K562 (cell line): ENCODE measurements around the gene GNAI3. TPM values are rescaled to one million over a fixed set of nuclear protein-coding genes. Genes with fewer than 3 reads are reported as not detected.

Experiments
- ATAC-seq: fragments of 200-7000 bp; cut with Tn5 transposase; 3 replicates; pipeline ENCODE4 v1.9.1; 2020; ENCODE audit warnings: moderate library complexity
- BruUV-seq: library from RNA; stranded (reverse); fragments of 400-500 nt; replicated peaks from 2 replicates; lab custom pipeline; 2021; lab: Mats Ljungman, UMichigan
- CTCF ChIA-PET: fragments of 300-600 bp; formaldehyde crosslinking; extraction: SDS; loops from one replicate; lab custom pipeline; 2021; ENCODE audit warnings: low intra/inter-chr PET ratio; lab: Yijun Ruan, JAX
- POLR2A ChIA-PET: fragments of 300-600, 350-650 bp; sonication (Branson Sonifier 250); formaldehyde crosslinking; extraction: SDS; loops from one replicate; lab custom pipeline; 2021; ENCODE audit warnings: antibody characterized with exemption, inconsistent platforms; lab: Yijun Ruan, JAX
- DNase-seq, 4 experiments: peaks; one replicate each; pipeline versions ENCODE4 v3.0.0 to v3.0.0-alpha.2; 2011 to 2018; ENCODE audit warnings: low spot score in 3 of 4, mixed read lengths in 3 of 4; ENCODE audit errors: extremely low read depth in 1 of 4
- FAIRE-seq: peaks from 2 replicates; lab custom pipeline; 2011; peaks lifted over from hg19 to GRCh38; lab: Jason Lieb, UNC
- H2AFZ ChIP-seq: 2 replicates; pipeline ENCODE4 v1.6.0; 2011; ENCODE audit warnings: low read depth, low read length, control low read depth, inconsistent platforms
- H3K27ac ChIP-seq: fragments of 200-600 bp; 3 replicates; pipeline ENCODE4 v1.8.0; 2011; ENCODE audit warnings: low read depth, mild to moderate bottlenecking, control low read depth, inconsistent platforms, low read length, moderate library complexity, mixed read lengths; ENCODE audit errors: extremely low read depth
- H3K27me3 ChIP-seq, 2 experiments: fragments of 300-600 bp in 1 of 2; 2 replicates in 1 of 2; 3 replicates in 1 of 2; pipeline versions ENCODE4 v1.6.0 to v1.8.0; 2011; ENCODE audit warnings: inconsistent platforms in 2 of 2, low read length in 2 of 2, mild to moderate bottlenecking in 1 of 2, mixed read lengths in 1 of 2, moderate library complexity in 1 of 2; ENCODE audit not compliant: control insufficient read depth in 2 of 2, insufficient read depth in 2 of 2
- H3K36me3 ChIP-seq: fragments of 300-600 bp; 3 replicates; pipeline ENCODE4 v1.8.0; 2011; ENCODE audit warnings: mild to moderate bottlenecking, low read length, inconsistent platforms; ENCODE audit not compliant: control insufficient read depth, insufficient read depth
- H3K4me1 ChIP-seq, 2 experiments: fragments of 200-600 bp in 1 of 2; replicated peaks in 1 of 2; 2 replicates in 1 of 2; 3 replicates in 1 of 2; pipeline versions ENCODE4 v1.5.1 to v1.8.0; 2011; ENCODE audit warnings: inconsistent platforms in 2 of 2, low read length in 2 of 2, mild to moderate bottlenecking in 1 of 2, mixed read lengths in 1 of 2, moderate library complexity in 1 of 2; ENCODE audit not compliant: control insufficient read depth in 2 of 2, insufficient read depth in 2 of 2
- H3K4me2 ChIP-seq: 2 replicates; pipeline ENCODE4 v1.6.1; 2011; ENCODE audit warnings: low read length, control low read depth, inconsistent platforms, mixed read lengths; ENCODE audit not compliant: insufficient read depth
- H3K4me3 ChIP-seq: fragments of 200-600 bp; sonication (generic), shearing (Covaris generic); 2 replicates; pipeline ENCODE4 v1.5.1; 2016; ENCODE audit warnings: control low read depth, inconsistent platforms
- H3K79me2 ChIP-seq: fragments of 200-600 bp; 3 replicates; pipeline ENCODE4 v1.8.0; 2011; ENCODE audit warnings: low read length, inconsistent platforms; ENCODE audit not compliant: control insufficient read depth, insufficient read depth
- H3K9ac ChIP-seq, 2 experiments: 2 replicates each; pipeline versions ENCODE4 v1.6.0 to v1.6.1; 2011; ENCODE audit warnings: low read depth in 2 of 2, low read length in 2 of 2, control low read depth in 1 of 2, inconsistent platforms in 1 of 2, mild to moderate bottlenecking in 1 of 2, mixed read lengths in 1 of 2; ENCODE audit not compliant: insufficient read depth in 1 of 2
- H3K9me1 ChIP-seq: one replicate; pipeline ENCODE4 v1.6.0; 2011; ENCODE audit warnings: inconsistent platforms, mild to moderate bottlenecking, low read length, moderate library complexity; ENCODE audit not compliant: control insufficient read depth, insufficient read depth
- H3K9me3 ChIP-seq: replicated peaks from 2 replicates; pipeline ENCODE4 v1.5.1; 2011; ENCODE audit warnings: low read depth, low read length, inconsistent platforms; ENCODE audit not compliant: control insufficient read depth, insufficient read depth
- H4K20me1 ChIP-seq: replicated peaks from 2 replicates; pipeline ENCODE4 v1.6.1; 2011; ENCODE audit warnings: low read length, inconsistent platforms, mixed read lengths; ENCODE audit not compliant: control insufficient read depth, insufficient read depth
- RBFOX2 ChIP-seq: fragments of 200-400 bp; formaldehyde crosslinking; IDR thresholded peaks from 2 replicates; pipeline ENCODE4 v1.6.1; 2017; ENCODE audit warnings: low read depth, mild to moderate bottlenecking, low read length, moderate library complexity
- ZNF449 ChIP-seq: fragments of 250-450 bp; sonication (Bioruptor Pico); IDR thresholded peaks from 2 replicates; pipeline ENCODE4 v1.8.0; 2022; ENCODE audit warnings: moderate library complexity, mild to moderate bottlenecking, inconsistent platforms
- WGBS: fragments of 100-300 bp; shearing (Covaris generic); methylation state at CpG from one replicate; pipeline ENCODE4 v1.1.6; 2016; ENCODE audit warnings: low coverage, mixed read lengths; ENCODE audit not compliant: insufficient coverage; ENCODE audit errors: missing lambda C conversion rate; 5-methylcytosine and 5-hydroxymethylcytosine counted together
- in situ Hi-C: fragments of 300-500 bp; cut with MboI; formaldehyde crosslinking; loops from 4 replicates; pipeline ENCODE4 v1.15.0; 2018; ENCODE audit warnings: inconsistent platforms, mixed read lengths
- intact Hi-C: fragments of 100-400 bp; cut with micrococcal nuclease; formaldehyde crosslinking; loops from 2 replicates; pipeline ENCODE4 v1.14.2; 2022
- polyA plus RNA-seq, 8 experiments: library from polyadenylated mRNA; depleted of rRNA in 4 of 8; stranded (reverse) in 5 of 8; unstranded in 3 of 8; fragments of >200 nt; fragmentation: Nextera tagmentation in 2 of 8; fragmentation: Illumina TruSeq in 1 of 8; extraction: Ambion mirVana in 2 of 8; extraction: Trizol in 1 of 8; gene quantifications; 2 replicates each; pipeline versions ENCODE4 v1.2.1 to v1.2.3, GENCODE V29; 2011 to 2014; ENCODE audit warnings: inconsistent platforms in 1 of 8, missing spikeins in 1 of 8
- total RNA-seq, 7 experiments: library from RNA; depleted of rRNA in 6 of 7; stranded (reverse); fragments of >200 nt in 6 of 7; fragmentation: Illumina TruSeq in 2 of 7; extraction: Trizol in 2 of 7; gene quantifications; 2 replicates each; pipeline versions ENCODE4 v1.2.1 to v1.2.3, GENCODE V29; 2011 to 2021; ENCODE audit warnings: low replicate concordance in 1 of 7

GNAI3 gene
- total and polyA plus RNA-seq, 9 of the 15 experiments (the other 6 are each of a cell fraction or from before 2014, with no cell fraction given), result 6.3 to 13.2 (median 8.9) TPM

DNA sequence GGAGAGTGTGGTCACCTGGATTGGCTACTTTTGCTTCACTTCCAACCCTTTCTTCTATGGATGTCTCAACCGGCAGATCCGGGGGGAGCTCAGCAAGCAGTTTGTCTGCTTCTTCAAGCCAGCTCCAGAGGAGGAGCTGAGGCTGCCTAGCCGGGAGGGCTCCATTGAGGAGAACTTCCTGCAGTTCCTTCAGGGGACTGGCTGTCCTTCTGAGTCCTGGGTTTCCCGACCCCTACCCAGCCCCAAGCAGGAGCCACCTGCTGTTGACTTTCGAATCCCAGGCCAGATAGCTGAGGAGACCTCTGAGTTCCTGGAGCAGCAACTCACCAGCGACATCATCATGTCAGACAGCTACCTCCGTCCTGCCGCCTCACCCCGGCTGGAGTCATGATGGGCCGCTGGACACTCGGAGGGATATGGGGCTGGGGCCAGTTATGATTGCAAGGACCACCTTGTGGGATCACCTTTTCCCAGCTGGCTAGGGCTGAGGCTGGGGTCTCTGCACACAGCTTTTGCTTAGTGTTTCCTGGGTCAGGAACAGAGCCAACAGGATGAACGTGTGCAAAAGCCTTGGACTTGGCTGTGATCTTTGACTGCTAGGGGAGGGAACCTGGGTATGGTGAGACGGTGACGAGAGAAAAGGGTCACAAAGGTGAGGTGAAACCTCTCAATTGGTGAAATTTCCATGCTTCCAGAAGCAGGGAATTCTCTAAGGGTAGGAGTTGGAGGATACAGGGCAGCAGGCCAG, 4.3 kb upstream of the GNAI3 start:
- WGBS, result 28% methylated on average over 14 of the region's 14 CpGs
- peak in 1 of 4 experiments; percentile 18 for DNase-seq
- Histone ChIP-seq H3K9me1 (no peaks in the 10 kb centered on the region), H3K4me1 (peaks cover 4 to 16% of the 10 kb centered on the region in 2 experiments; a peak in 4 of 5 replicates), H3K36me3 (no peaks in the 10 kb centered on the region; the same call in 2 of the 3 replicates), H3K4me3 (no peak overlapping the region), H3K27me3 (peaks cover 2 to 13% of the 10 kb centered on the region in 2 experiments; a peak in 2 of 5 replicates), H2AFZ (no peak overlapping the region), H3K4me2 (no peak overlapping the region), H4K20me1 (peaks cover 3% of the 10 kb centered on the region; the same call in 1 of the 2 replicates), H3K27ac (no peak overlapping the region), H3K9me3 (no peaks in the 10 kb centered on the region), H3K9ac (peak overlapping the region in 1 of 2 experiments; percentile 65; a peak in 3 of 4 replicates), H3K79me2 (peaks cover 26% of the 10 kb centered on the region)
- intact Hi-C loops (no loop called here), in situ Hi-C loops (no loop called here)
- no peak for FAIRE-seq
- POLR2A ChIA-PET, result interaction anchor here (0.5 to 1.9 kb wide), 6 partner anchors 9 to 291 kb away, joined by 3 to 5 read pairs (median 4); partner anchors contain the start of gene PSMA5
- TF ChIP-seq RBFOX2 (0 out of 2 replicates have a peak, but pooled peaks have one; percentile 1), ZNF449 (no peak)
- ATAC-seq, result no peak
- no TSS peak for BruUV-seq
- CTCF ChIA-PET, result interaction anchor here (3.8 kb wide), 1 partner anchor 228 kb away, joined by 38 read pairs; no protein-coding TSS in a partner anchor
